GM19455 (cell line): Measurements from ENCODE around the gene SPDYE16.
A peak's percentile ranks its signal among the peaks of the same experiment; 100 is the strongest.
"Not testable (repeated sequence)": the region's sequence is repeated elsewhere in the genome, so short reads cannot be mapped to it uniquely, and the experiment has no call there.

Experiments used
- ATAC-seq: cut with Tn5 transposase; IDR thresholded peaks from one replicate; pipeline ENCODE4 v1.9.1; 2021; ENCODE audit not compliant: unreplicated experiment

SPDYE16 gene

GRCh38 chr7:76505168-76506080 is 37.7 kb downstream of the SPDYE16 start:
- ATAC-seq, result no peak

- ATAC-seq, result not testable (repeated sequence)
These were observed 38.5 kb downstream of the SPDYE16 start for GRCh38 chr7:76504351-76505167.

- ATAC-seq, result not testable (repeated sequence)
These were observed 39.9 kb downstream of the SPDYE16 start for GRCh38 chr7:76503244-76503643.

GRCh38 chr7:76502836-76503235 is 40.3 kb downstream of the SPDYE16 start:
- ATAC-seq, result not testable (repeated sequence)

GRCh38 chr7:76502224-76502623 is 40.9 kb downstream of the SPDYE16 start:
- ATAC-seq, result not testable (repeated sequence)

GRCh38 chr7:76499924-76500241 is 43.2 kb downstream of the SPDYE16 start:
- ATAC-seq, result peak; percentile 65

GRCh38 chr7:76499201-76499923 is 43.7 kb downstream of the SPDYE16 start:
- ATAC-seq, result peak; percentile 19

- not testable (repeated sequence) for ATAC-seq
These were observed 44.4 kb downstream of the SPDYE16 start for GRCh38 chr7:76498583-76499200.

GRCh38 chr7:76497918-76498582 is 45.0 kb downstream of the SPDYE16 start:
- ATAC-seq, result not testable (repeated sequence)

GRCh38 chr7:76495717-76496116 is 47.4 kb downstream of the SPDYE16 start:
- ATAC-seq, result not testable (repeated sequence)

GRCh38 chr7:76492139-76492538 is 51.0 kb downstream of the SPDYE16 start:
- not testable (repeated sequence) for ATAC-seq

- ATAC-seq, result not testable (repeated sequence)
These were observed 55.1 kb downstream of the SPDYE16 start for GRCh38 chr7:76487969-76488368.

GRCh38 chr7:76486618-76487017 is 56.5 kb downstream of the SPDYE16 start:
- peak; percentile 98 for ATAC-seq

GRCh38 chr7:76485822-76486610 is 57.1 kb downstream of the SPDYE16 start:
- peak; percentile 5 for ATAC-seq

- not testable (repeated sequence) for ATAC-seq
These were observed 58.6 kb downstream of the SPDYE16 start for GRCh38 chr7:76484456-76484855.

GRCh38 chr7:76483081-76483480 is 60.0 kb downstream of the SPDYE16 start:
- ATAC-seq, result not testable (repeated sequence)

GRCh38 chr7:76482660-76483059 is 60.4 kb downstream of the SPDYE16 start:
- not testable (repeated sequence) for ATAC-seq
